GM19397 (cell line): ENCODE data around the gene RPS6KA2.
"Not testable (repeated sequence)": the region's sequence is repeated elsewhere in the genome, so short reads cannot be mapped to it uniquely, and the experiment has no call there.

Experiments used
- ATAC-seq: cut with Tn5 transposase; IDR thresholded peaks from one replicate; pipeline ENCODE4 v1.9.1; 2021; ENCODE audit warnings: mild to moderate bottlenecking, moderate library complexity; ENCODE audit not compliant: unreplicated experiment

Gene RPS6KA2

DNA sequence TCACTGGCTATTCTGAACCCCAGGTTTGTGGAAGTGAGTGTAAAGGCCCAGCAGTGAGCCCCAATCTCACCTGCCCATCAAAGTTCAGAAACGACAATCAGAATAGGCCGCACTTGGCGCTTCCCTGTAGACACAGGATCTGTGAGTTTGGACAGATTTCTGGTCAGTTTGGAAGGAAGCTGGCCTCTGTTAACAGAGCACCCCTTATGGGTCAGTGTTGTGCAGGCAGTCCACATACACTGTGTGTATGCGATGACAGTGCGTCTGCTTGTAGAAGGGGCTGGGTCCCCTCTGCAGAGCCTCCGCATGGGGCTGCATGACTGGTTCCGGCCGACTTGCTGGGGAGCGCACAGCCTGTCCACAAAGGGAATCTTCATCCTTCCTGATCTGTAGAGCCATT is 240.9 kb downstream of the RPS6KA2 start:
- no peak for ATAC-seq

DNA sequence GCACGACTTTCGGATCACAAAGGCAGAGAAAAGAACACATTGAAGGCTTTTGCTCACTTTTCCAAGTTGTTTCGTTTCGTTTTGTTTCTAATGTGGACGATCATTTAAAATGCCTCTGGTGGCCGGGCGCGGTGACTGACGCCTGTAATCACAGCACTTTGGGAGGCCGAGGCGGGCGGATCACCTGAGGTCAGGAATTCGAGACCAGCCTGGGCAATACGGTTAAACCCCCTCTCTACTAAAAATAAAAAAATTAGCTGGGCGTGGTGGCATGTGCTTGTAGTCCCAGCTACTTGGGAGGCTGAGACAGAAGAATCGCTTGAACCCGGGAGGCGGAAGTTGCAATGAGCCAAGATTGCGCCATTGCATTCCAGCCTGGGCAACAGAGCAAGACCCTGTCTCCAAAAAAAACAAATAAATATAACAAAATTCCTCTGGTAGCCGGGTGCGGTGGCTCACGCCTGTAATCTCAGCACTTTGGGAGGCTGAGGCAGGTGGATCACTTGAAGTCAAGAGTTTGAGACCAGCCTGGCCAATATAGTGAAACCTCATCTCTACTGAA is 243.2 kb downstream of the RPS6KA2 start:
- not testable (repeated sequence) for ATAC-seq

DNA sequence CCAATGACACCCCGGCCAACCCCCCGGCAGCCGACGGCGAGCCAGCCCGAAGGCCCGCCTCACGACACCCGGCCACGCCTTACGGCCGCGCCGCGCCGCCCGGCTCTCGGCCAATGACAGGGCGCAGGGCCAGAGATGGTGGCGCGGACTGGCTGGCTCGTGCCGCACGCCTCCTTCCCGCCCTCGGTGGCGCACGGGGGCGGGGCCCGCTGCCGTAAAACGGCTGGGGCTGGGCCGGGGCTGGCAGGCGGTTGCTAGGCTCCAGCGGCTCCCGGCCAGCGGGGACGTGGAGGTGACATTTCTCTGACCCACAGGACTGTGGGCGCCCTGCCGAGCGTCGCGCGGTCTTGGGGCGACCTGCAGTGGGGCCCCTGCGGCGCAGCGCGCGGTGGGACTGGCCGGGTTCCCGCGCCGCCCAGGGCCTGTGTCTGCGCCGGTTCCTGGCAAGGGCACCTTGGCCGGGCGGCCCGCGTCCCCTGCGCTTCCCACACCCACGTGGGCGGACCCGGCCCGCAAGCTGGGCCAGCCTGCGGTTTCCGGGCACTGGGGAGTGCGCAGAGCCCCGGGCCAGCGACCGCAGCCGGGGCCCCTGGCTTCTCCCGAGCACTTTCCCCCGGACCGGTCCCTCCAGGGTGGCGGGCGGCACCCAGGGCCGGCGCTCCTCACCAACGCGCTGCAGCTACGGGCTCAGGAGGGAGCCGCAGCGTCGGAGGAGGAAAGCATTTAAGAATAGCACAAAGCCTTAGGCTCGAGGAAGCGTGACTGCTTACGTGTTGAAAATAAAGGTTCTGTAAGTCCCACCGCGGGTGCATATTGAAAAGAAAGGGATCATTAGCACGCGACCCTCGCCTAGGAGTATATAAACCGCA is 243.9 kb downstream of the RPS6KA2 start, which contains the start of gene MPC1:
Gene MPC1 (minus strand): TSS at position 8 of the 869 bp plus-strand sequence. CDS start 64 bp downstream, outside the sequence.
- peak; percentile 90 for ATAC-seq

DNA sequence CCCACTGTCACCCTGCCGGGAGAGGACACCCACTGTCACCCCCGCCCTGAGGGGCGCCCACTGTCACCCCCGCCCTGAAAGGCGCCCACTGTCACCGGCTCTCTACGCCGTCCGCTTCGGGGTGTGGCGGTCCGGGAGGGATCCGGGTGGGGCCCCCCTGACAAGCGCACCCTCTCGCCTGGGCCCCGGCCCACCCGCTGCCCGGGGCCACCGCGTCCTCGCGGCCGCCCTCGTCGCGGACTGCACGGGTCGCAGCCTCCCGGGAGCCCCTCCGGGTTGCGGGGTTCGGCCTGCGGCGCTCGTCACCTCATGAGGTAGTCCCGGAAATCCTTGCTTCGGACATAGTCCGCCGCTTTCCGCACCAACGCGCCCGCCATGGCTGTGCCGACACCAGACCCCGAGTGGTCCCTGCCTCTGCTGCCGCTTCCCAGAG is 244.5 kb downstream of the RPS6KA2 start:
- ATAC-seq: peak; percentile 6

DNA sequence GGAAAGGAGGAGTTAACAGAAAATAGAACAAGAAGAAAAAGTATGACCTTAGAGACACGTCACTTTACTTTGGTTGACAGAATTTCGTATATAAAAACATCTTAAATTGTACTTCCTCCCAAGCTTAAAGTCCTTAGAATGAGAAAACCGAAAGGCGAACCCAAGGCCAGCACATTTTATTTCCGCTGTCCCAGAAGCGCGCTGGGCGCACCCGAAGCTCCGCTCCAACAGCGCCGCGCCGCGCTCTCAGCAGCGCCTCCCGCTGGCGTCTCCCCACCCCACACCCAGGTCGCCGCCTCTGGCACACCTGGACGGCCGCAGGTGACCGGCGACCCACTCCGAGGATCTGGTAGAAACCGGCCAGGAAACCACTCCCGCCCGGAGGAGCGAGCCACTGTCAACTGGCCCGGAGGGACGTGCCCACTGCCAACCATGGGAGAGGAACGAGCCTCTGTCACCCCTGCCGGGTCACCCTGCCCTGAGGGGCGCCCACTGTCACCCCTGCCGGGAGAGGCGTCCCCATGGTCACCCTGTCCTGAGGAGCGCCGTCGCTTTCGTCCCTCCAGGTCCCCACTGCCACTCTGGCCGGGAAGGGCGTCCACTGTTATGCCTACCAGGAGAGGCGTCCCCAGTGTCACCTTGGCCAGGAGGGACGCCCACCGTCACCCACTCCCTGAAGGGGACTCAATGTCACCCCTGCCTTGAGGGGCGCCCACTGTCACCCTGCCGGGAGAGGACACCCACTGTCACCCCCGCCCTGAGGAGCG is 245.1 kb downstream of the RPS6KA2 start:
- ATAC-seq: peak; percentile 39

DNA sequence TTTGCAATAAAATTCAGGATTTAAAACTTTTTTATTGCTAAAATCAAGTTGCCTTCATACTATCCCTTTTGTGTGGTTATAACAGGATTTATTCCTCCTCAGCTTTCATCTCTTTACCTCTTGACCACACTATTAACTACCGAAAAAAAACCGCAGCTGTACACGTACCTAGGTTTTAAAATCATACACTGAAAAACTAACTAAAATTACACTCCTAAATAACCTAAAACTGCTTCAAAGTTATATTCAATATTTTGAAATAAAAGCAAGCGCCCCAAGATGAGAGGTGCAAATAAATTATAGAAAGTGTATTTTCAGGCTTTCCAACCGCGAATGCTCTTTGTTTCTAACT is 245.7 kb downstream of the RPS6KA2 start:
- no peak for ATAC-seq

DNA sequence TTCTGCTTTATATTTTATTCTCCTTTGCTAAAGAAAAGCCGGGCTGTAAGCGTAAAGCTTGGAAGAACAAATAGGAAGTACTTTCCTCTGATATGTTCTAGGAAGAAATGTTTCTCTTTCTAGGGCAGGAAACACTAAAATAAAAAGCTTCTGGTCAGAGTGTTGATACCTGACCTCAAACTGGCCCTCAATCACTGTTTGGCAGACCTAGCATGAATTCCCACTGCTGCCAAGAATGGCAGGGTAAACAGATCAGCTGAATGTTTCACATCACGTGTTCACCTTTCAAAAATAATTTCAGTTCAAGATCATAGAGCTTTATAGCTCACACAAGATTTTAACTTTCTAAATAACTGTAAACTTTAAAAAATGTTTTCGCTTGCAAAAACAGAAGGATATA is 247.3 kb downstream of the RPS6KA2 start:
- no peak for ATAC-seq

DNA sequence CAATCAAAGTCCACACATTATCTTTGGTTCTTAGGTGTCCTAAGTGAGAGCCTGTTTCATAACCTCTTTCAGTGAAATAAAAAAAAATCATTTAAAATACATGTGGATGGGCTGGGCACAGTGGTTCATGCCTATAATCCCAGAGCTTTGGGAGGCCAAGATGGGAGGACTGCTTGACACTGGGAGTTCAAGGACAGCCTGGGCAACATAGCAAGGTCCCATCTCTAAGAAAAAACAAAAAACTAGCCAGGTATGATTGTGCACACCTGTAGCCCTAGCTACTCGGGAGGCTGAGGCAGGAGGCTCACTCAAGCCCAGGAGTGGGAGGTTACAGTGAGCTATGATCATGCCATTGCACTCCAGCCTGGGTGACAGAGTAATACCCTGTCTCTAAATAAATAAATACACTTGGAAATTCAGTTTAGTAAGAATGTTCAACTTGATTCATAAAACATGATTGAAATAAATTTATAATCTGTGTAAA is 247.9 kb downstream of the RPS6KA2 start:
- no peak for ATAC-seq

DNA sequence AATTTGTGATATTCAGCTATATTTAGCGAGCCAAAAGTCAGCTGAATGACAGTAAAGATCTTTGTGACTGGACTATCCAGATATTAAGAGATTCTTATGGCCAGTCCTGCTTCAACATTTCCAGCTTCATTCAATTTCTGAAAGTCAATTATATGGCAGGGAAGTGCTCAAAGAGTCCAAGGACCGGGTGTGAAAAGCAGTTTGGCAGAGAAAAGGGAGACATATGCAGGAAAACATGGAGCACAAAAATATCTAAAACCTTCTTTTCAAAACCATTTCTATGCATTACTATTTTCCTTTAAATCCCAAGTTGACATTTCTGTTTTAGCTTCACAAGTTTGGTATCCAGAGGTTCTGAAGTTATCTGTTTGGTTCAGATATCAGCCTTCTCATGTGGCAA is 249.3 kb downstream of the RPS6KA2 start:
- no peak for ATAC-seq

DNA sequence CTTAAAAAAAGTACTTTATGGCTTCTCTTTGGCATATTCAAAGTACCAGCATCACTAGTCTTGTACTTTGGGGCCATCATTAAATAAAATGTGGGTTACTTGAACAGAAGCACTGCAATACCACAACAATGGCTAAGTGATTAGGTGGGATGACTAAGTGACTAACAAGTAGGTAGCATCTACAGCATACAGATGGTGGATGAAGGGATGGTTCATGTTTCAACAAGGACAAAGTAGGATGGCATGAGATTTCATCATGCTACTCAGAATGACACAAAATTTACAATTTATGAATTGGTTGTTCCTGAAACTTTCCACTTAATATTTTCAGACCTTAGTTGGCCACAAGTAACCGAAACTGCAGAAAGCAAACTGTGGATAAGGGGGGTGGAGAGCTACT is 252.0 kb downstream of the RPS6KA2 start:
- ATAC-seq: no peak

DNA sequence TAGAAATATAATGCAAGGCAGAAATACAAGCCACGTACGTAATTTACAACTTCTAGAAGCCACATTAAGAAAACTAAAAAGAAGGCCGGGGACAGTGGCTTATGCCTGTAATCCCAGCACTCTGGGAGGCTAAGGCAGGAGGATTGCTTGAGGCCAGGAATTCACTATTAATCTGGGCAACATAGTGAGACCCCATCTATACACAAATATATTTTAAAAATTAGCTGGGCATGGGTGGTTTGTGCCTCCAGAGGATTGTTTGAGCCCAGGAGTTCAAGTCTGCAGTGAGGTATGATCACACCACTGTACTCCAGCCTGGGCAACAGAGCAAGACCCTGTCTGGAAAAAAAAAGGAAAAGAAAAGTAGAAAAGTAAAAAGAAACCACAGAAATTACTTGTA is 256.6 kb downstream of the RPS6KA2 start:
- no peak for ATAC-seq

DNA sequence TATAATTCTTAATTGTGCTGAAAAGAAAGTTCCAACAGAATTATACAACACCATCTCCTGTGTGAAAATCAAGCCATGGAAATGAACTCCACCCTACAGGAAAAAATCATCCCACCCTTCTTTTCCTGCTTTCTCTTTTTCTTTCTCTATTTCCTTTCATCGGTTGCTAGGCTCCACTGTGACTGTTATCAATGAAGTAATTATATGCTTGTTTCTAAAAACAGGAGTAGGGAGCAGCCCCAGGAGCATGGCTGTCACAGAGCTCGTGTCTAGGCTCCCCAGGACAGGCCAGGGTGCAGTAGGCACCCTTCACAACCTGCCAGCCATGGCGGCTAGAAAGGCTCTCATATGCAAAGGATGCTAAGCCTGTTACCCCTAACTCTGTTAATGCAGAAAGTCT is 257.3 kb downstream of the RPS6KA2 start:
- ATAC-seq: no peak

DNA sequence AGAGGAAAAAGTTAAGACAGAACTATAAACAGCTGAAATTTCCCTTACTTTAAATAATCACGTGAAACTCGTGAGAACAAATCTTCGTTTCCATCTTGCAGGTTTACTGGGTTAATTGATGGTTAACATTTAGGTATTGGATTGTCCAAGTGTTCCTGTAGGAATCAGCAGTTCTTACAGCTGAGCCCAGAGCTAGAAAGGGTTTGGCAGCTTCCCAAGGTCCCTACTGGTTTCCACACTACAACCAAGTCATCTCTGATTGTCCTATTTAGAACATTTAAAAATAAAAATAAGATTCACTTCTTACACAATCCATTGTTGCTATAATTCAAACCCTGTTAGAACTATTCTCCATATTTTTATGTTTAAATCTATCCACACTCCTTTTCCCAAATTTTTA is 260.1 kb downstream of the RPS6KA2 start:
- no peak for ATAC-seq

DNA sequence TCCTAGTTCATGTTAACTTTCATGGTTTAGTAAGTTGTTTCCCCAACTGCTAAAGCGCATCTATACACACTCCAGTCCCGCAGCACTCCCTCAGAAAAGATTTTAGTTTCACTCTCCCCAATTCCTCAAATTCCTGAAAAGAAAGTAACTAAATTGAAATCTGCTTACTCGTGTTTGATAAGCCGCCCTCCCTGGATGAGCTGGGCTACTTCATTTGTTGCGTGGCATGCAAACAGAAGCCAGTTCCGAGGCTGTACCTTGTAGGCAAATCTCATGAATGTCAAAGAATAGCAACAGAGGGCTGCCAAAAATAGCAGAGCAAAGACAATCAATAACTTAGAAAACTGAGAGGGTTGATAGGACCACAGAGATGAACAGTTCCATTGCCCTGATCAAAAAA is 261.2 kb downstream of the RPS6KA2 start:
- no peak for ATAC-seq

DNA sequence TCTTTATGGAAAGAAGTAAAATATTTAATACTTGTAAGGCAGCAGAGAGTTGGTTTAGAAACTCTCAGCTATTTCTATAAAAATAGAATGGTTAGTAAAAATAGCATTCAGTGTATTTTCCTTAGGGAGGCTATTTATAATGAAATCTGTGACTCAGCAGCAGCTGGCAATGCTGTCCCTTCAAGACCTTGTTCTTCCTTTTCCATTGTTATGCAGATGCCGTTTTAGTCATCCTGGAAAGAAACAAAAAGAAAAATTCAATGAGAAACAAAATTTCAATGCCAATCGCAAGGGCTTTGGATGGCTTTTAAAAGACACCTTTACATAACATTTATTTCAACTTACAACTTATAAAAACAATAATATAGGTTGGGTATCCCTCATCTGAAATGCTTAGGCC is 261.8 kb downstream of the RPS6KA2 start:
- no peak for ATAC-seq

DNA sequence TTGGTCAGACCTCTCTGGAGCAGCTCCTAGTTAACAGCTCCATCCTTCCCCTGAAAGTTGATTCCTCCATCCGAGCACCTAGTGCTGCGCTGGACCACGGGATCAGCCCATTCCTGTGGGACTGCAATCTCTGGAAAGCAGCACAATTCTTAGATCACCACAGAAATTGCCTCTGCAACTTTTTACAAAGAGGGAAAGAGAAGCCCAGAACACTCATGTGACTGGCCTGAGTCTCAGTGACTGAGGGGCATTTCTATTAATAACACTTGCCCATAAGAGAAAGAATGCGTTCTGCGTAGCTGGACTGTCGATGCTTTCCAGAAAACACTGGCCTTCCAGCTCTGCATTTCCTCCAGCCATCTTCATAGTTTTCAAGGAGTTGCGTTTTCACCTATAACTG is 262.6 kb downstream of the RPS6KA2 start:
- no peak for ATAC-seq

DNA sequence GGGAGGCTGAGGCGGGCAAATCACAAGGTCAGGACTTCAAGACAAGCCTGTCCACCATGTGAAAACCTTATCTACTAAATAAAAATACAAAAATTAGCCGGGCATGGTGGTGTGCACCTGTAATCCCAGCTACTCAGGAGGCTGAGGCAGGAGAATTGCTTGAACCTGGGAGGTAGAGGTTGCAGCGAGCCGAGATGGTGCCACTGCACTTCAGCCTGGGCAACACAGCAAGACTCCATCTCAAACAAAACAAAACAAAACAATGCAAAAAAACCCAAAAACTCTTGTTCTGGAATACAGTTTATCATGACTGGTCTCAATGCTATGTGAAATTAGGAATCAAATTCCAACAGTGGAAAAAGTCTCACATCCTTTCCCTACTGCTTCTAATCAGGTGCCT is 264.6 kb downstream of the RPS6KA2 start:
- ATAC-seq: not testable (repeated sequence)

DNA sequence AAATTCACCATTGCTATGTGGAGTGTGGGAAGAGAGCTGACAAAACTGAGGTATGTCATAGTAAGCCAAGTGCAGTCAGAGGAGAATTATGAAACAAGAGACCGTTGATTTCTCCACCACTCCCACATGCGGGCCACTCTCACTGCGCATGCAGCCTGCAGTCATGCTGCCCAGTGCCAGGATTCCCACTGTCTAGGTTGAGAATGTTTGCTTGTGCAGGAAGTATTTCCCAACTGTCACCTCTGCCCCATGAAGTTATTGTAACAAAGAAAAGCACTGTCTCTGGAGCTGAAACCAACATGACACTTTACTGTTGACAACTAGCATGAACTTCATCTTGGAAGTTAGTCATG is 266.0 kb downstream of the RPS6KA2 start:
- ATAC-seq: no peak

DNA sequence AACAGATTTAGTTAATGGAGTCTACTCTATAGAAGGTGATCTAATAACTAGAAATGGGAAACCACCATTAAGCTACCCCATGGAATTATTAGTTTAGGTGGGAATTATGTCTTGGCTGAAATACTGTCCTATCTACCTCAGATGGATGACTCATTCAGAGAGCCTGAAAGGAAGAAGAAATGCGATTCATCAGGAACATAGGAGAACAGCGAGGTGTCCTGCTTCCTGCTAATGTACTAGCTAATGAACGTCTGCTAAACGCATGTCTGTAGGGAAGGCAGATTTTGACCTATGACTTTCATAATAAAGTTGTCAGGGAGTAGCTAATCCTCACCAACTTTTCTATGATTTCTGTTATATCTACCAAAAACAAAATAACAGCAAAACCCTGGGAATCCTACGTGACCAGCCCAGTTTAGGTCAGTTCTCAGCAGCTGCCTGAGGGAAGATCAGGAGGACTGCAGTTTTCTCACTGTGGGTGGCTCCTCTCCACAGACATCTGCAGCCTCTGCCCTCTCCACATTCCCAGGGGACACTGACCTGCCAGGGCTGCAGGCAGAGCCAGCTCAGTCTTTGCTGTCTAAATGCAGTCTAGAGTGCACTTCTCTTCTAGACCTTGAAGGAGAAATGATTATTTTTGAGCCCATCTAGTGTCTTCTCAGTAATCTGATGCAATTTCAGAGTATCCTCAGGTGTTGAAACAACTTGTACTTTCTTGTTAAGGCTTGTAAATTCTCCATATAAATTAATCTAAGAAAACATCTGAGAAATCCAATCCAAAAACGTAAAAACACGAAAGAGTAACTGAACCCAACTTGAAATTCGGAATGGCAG is 266.6 kb downstream of the RPS6KA2 start:
- ATAC-seq: no peak
